GOT3 (cell line): Measurements from ENCODE around the gene TNS2.

Source experiments
- DNase-seq: peaks from one replicate; lab custom pipeline; 2025; ENCODE audit warnings: mixed read lengths; lab: John Stamatoyannopoulos, UW

TNS2 gene

GRCh38 chr12:53056901-53057300 is 7.0 kb downstream of the TNS2 start:
- no peak for DNase-seq

- DNase-seq = no peak
Measured at GRCh38 chr12:53057816-53058500, 8.1 kb downstream of the TNS2 start.

- DNase-seq = no peak
Measured at GRCh38 chr12:53058674-53059433, 9.0 kb downstream of the TNS2 start.

GRCh38 chr12:53059434-53060063 is 9.7 kb downstream of the TNS2 start:
- DNase-seq = no peak

GRCh38 chr12:53060064-53060720 is 10.3 kb downstream of the TNS2 start:
- no peak for DNase-seq

GRCh38 chr12:53060721-53061276 is 10.9 kb downstream of the TNS2 start:
- no peak for DNase-seq

- DNase-seq = no peak
Measured at GRCh38 chr12:53061404-53062010, 11.6 kb downstream of the TNS2 start.

- no peak for DNase-seq
Measured at GRCh38 chr12:53062011-53062961, 12.4 kb downstream of the TNS2 start.

- DNase-seq = no peak
Measured at GRCh38 chr12:53062977-53063707, 13.3 kb downstream of the TNS2 start.

- no peak for DNase-seq
Measured at GRCh38 chr12:53063708-53064612, 14.1 kb downstream of the TNS2 start.

- DNase-seq = no peak
Measured at GRCh38 chr12:53064613-53065436, 15.0 kb downstream of the TNS2 start.

GRCh38 chr12:53065470-53065869 is 15.6 kb downstream of the TNS2 start:
- DNase-seq = no peak

GRCh38 chr12:53065975-53066931 is 16.4 kb downstream of the TNS2 start:
- DNase-seq = no peak

GRCh38 chr12:53067074-53067992 is 17.5 kb downstream of the TNS2 start:
- DNase-seq = no peak

GRCh38 chr12:53067993-53068770 is 18.3 kb downstream of the TNS2 start:
- no peak for DNase-seq
